ENCODE results near the gene BCKDHA.

DNA sequence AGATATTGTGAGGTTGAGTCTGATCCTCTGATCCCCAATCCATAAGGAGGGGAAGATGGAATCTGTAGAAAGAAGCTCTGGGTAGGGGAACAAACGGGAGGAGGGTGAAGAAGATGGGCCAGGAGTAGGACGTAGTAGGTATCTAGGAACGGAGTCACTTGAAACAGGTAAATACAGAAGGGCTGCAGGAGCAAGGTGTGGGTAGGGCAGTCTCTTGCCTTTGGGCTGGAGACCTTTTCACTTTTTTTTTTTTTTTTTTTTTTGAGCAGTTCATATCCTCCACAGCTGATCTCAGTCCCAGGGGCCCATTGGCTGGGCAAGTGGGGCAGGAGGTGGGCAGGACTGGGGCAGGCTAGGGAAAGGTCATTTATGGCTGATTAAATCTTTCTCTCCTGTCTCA lies 1.5 kb downstream of the BCKDHA start:
- no peak for TF ChIP-seq POLR2A (IDR thresholded peaks at IDR 0.05)
- no peak for TF ChIP-seq CTCF (IDR thresholded peaks at IDR 0.05)

Measured in lower leg skin (tissue), 3 donors.